ENCODE results near the gene LEPROT.

Gene LEPROT

GRCh38 chr1:65470766-65471165 is 50.3 kb downstream of the LEPROT start:
- no peak overlapping the region for H3K9ac ChIP-seq (ENCODE audit: low read length)
- H3K36me3 ChIP-seq (ENCODE audit: control insufficient read depth, insufficient read depth, low read length), result no peaks in the 10 kb centered on the region
- H3K4me1 ChIP-seq (ENCODE audit: control insufficient read depth, insufficient read depth, low read length), result peaks cover 30% of the 10 kb centered on the region
- H3K4me3 ChIP-seq (ENCODE audit: low read length), result no peak overlapping the region
- H3K27me3 ChIP-seq (ENCODE audit: control insufficient read depth, insufficient read depth, low read length), result no peaks in the 10 kb centered on the region
- no peaks in the 10 kb centered on the region for H3K9me3 ChIP-seq (ENCODE audit: control insufficient read depth, low read length)

- H3K4me1 ChIP-seq (ENCODE audit: control insufficient read depth, insufficient read depth, low read length), result peaks cover 30% of the 10 kb centered on the region
- H3K4me3 ChIP-seq (ENCODE audit: low read length), result no peak overlapping the region
- no peaks in the 10 kb centered on the region for H3K36me3 ChIP-seq (ENCODE audit: control insufficient read depth, insufficient read depth, low read length)
- no peaks in the 10 kb centered on the region for H3K9me3 ChIP-seq (ENCODE audit: control insufficient read depth, low read length)
- no peak overlapping the region for H3K9ac ChIP-seq (ENCODE audit: low read length)
- H3K27me3 ChIP-seq (ENCODE audit: control insufficient read depth, insufficient read depth, low read length), result no peaks in the 10 kb centered on the region
Observed at GRCh38 chr1:65471213-65471833, 50.9 kb downstream of the LEPROT start.

- peaks cover 30% of the 10 kb centered on the region for H3K4me1 ChIP-seq (ENCODE audit: control insufficient read depth, insufficient read depth, low read length)
- no peak overlapping the region for H3K4me3 ChIP-seq (ENCODE audit: low read length)
- no peaks in the 10 kb centered on the region for H3K9me3 ChIP-seq (ENCODE audit: control insufficient read depth, low read length)
- no peak overlapping the region for H3K9ac ChIP-seq (ENCODE audit: low read length)
- no peaks in the 10 kb centered on the region for H3K27me3 ChIP-seq (ENCODE audit: control insufficient read depth, insufficient read depth, low read length)
- no peaks in the 10 kb centered on the region for H3K36me3 ChIP-seq (ENCODE audit: control insufficient read depth, insufficient read depth, low read length)
Observed at GRCh38 chr1:65471861-65472332, 51.4 kb downstream of the LEPROT start.

DNA sequence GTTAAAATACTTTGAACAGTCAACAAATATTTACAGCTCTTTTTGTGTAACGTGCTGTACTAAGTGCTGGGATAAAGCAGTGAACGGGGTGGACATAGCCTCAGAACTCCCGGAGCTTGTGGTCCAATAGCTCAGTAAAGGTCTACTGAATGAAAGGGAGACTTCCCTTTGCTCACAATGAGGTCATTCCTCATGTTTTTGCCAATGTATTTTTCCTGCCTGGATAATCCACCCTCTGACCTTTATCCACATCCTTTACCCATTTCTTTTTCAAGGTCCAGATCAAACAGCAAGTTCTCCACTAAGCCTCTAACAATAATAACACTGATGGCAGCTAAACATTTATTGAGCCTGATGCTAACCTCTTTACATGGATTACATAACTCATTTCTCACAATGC is 55.9 kb downstream of the LEPROT start:
- Histone ChIP-seq H3K9me3 (ENCODE audit: control insufficient read depth, low read length) (no peaks in the 10 kb centered on the region), H3K9ac (ENCODE audit: low read length) (no peak overlapping the region), H3K4me3 (ENCODE audit: low read length) (no peak overlapping the region), H3K36me3 (ENCODE audit: control insufficient read depth, insufficient read depth, low read length) (no peaks in the 10 kb centered on the region), H3K4me1 (ENCODE audit: control insufficient read depth, insufficient read depth, low read length) (peaks cover 2% of the 10 kb centered on the region), H3K27me3 (ENCODE audit: control insufficient read depth, insufficient read depth, low read length) (no peaks in the 10 kb centered on the region)

DNA sequence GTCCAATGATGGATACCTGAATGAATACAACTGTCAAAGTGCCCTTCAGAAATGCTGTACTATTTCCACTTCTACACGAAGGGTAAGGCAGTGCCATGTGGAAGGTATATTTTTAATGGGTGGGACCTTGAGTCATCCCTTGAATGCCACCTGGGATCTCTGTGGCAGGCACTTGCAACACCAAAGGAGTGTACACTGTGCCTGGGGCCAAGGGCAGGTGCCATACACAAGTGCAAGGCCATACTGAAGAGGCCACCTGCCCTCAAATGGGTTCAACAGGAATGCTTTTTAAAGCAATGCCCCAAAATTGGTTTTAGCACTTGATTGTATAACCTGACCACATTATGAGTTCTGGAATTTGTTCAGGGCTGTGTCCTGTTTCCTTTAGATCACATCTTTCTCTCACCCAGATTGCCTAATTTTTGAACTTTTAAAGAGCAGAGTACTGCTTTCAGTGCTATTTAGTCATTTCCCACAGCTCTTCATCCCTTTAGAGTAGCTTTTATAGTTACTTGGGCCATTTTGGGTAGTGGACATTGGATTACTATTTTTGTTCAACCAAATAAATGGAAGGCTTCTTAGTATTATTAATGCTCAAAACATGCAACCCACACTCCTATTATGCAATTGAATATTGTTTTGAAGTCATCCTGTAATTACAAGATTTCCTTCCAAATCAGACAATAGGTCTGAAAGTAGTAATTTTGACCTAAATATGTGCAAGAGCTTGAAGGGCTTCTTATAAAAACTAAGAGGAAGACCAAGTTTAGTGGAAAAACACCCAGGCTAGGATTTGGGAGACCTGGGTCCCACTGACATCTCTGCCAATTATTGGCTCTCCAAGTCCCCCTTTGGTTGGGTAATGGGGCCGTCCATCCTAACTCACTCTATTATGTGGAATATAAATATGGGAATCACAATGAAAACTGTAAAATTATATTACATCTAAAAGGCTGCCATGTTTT is 57.2 kb downstream of the LEPROT start:
- Histone ChIP-seq H3K4me3 (ENCODE audit: low read length) (no peak overlapping the region), H3K36me3 (ENCODE audit: control insufficient read depth, insufficient read depth, low read length) (no peaks in the 10 kb centered on the region), H3K9me3 (ENCODE audit: control insufficient read depth, low read length) (no peaks in the 10 kb centered on the region), H3K27me3 (ENCODE audit: control insufficient read depth, insufficient read depth, low read length) (no peaks in the 10 kb centered on the region), H3K4me1 (ENCODE audit: control insufficient read depth, insufficient read depth, low read length) (no peaks in the 10 kb centered on the region), H3K9ac (ENCODE audit: low read length) (no peak overlapping the region)

DNA sequence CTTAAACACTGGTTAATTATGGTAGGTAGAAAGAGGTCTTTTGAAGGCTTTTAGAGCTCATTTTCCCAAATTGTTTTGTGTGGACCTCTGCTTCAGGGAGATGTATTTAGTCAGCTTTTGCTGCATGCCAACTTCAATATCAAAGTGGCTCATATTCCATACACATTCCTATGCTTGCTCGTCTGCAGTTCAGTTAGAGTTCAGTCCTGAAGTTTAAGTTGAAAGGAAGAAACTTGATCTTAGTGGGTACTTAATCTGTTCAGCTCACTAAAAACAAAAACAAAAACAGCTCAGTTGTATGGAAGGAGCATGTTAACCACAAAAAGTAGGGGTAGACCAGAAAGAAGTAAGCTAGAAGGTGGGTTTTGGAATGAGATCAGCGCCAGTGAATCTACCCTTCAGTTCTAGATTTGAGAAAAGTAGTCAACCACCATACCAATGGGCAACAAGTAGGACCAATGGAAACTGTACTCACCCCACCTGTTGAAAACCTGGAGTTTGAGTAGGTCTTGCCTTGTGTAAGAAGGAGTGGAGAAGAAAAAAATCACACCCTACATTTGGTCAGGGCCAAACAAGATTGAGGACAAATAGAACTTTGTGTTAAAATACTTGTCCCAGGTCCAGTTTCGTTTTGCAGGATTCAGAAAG is 58.0 kb downstream of the LEPROT start:
- no peaks in the 10 kb centered on the region for H3K4me1 ChIP-seq (ENCODE audit: control insufficient read depth, insufficient read depth, low read length)
- no peak overlapping the region for H3K9ac ChIP-seq (ENCODE audit: low read length)
- no peak overlapping the region for H3K4me3 ChIP-seq (ENCODE audit: low read length)
- H3K36me3 ChIP-seq (ENCODE audit: control insufficient read depth, insufficient read depth, low read length), result no peaks in the 10 kb centered on the region
- H3K9me3 ChIP-seq (ENCODE audit: control insufficient read depth, low read length), result no peaks in the 10 kb centered on the region
- no peaks in the 10 kb centered on the region for H3K27me3 ChIP-seq (ENCODE audit: control insufficient read depth, insufficient read depth, low read length)

DNA sequence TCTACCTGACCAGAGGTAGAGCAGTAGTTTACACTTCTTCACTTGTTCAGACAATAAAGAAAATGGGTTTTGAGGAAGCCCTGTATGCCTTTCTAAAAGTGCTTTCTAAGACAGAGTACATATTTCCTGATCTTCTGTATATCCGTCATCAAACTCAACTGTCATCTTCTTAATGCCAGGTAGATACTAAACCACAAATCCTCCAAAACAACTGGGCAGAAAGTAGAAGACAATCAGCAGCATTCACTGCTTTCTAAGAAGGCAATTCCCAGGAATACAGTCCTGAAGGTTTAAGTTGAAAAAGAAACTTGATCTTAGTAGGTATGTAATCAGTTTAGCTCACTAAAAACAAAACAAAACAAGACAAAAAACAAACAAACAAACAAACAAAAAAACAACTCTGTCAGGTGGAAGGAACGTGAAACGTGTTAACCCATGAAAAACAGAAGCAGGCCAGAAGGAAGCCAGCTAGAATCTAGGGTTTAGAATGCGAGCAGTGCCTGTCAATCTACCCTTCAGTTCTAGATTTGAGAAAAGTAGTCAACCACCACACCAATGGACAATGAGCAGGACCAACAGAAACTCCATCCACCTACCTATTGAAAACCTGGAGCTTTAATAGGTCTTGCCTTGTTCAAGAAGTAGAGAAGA is 59.2 kb downstream of the LEPROT start:
- Histone ChIP-seq H3K9ac (ENCODE audit: low read length) (no peak overlapping the region), H3K4me1 (ENCODE audit: control insufficient read depth, insufficient read depth, low read length) (no peaks in the 10 kb centered on the region), H3K36me3 (ENCODE audit: control insufficient read depth, insufficient read depth, low read length) (no peaks in the 10 kb centered on the region), H3K4me3 (ENCODE audit: low read length) (no peak overlapping the region), H3K9me3 (ENCODE audit: control insufficient read depth, low read length) (no peaks in the 10 kb centered on the region), H3K27me3 (ENCODE audit: control insufficient read depth, insufficient read depth, low read length) (no peaks in the 10 kb centered on the region)

- Histone ChIP-seq H3K9me3 (ENCODE audit: control insufficient read depth, low read length) (no peaks in the 10 kb centered on the region), H3K4me1 (ENCODE audit: control insufficient read depth, insufficient read depth, low read length) (no peaks in the 10 kb centered on the region), H3K36me3 (ENCODE audit: control insufficient read depth, insufficient read depth, low read length) (no peaks in the 10 kb centered on the region), H3K4me3 (ENCODE audit: low read length) (no peak overlapping the region), H3K9ac (ENCODE audit: low read length) (no peak overlapping the region), H3K27me3 (ENCODE audit: control insufficient read depth, insufficient read depth, low read length) (no peaks in the 10 kb centered on the region)
Observed at GRCh38 chr1:65480684-65481405, 60.4 kb downstream of the LEPROT start.

- Histone ChIP-seq H3K4me1 (ENCODE audit: control insufficient read depth, insufficient read depth, low read length) (no peaks in the 10 kb centered on the region), H3K9ac (ENCODE audit: low read length) (no peak overlapping the region), H3K9me3 (ENCODE audit: control insufficient read depth, low read length) (no peaks in the 10 kb centered on the region), H3K4me3 (ENCODE audit: low read length) (no peak overlapping the region), H3K36me3 (ENCODE audit: control insufficient read depth, insufficient read depth, low read length) (no peaks in the 10 kb centered on the region), H3K27me3 (ENCODE audit: control insufficient read depth, insufficient read depth, low read length) (no peaks in the 10 kb centered on the region)
Observed at GRCh38 chr1:65483993-65484754, 63.7 kb downstream of the LEPROT start.
